HUES48 (cell line): ENCODE measurements around the gene KCNJ6.

ENCODE experiments used
- H3K27ac ChIP-seq: one replicate; pipeline ENCODE4 v1.7.0; 2013; ENCODE audit warnings: low read depth, low read length, inconsistent platforms
- H3K27me3 ChIP-seq: 2 replicates; pipeline ENCODE4 v1.6.1; 2013; ENCODE audit warnings: mild to moderate bottlenecking, low read length; ENCODE audit not compliant: control insufficient read depth, insufficient read depth
- H3K36me3 ChIP-seq: 2 replicates; pipeline ENCODE4 v1.6.1; 2013; ENCODE audit warnings: low read length; ENCODE audit not compliant: control insufficient read depth, insufficient read depth
- H3K4me1 ChIP-seq: 2 replicates; pipeline ENCODE4 v1.6.1; 2013; ENCODE audit warnings: mild to moderate bottlenecking, low read length; ENCODE audit not compliant: control insufficient read depth, insufficient read depth
- H3K4me3 ChIP-seq: 2 replicates; pipeline ENCODE4 v1.5.1; 2013; ENCODE audit warnings: mild to moderate bottlenecking, low read depth, low read length
- H3K9ac ChIP-seq: 2 replicates; pipeline ENCODE4 v1.6.1; 2013; ENCODE audit warnings: mild to moderate bottlenecking, low read depth, low read length, moderate library complexity
- H3K9me3 ChIP-seq: 2 replicates; pipeline ENCODE4 v1.6.1; 2013; ENCODE audit warnings: low read length; ENCODE audit not compliant: control insufficient read depth, insufficient read depth

KCNJ6 gene

GRCh38 chr21:37780991-37781983 is 135.0 kb downstream of the KCNJ6 start:
- Histone ChIP-seq H3K36me3 (no peaks in the 10 kb centered on the region), H3K9me3 (0 out of 2 replicates have a peak, but pooled peaks cover 5% of the 10 kb centered on the region), H3K27me3 (no peaks in the 10 kb centered on the region), H3K4me1 (no peaks in the 10 kb centered on the region), H3K9ac (no peak overlapping the region), H3K4me3 (no peak overlapping the region), H3K27ac (no peak overlapping the region)

GRCh38 chr21:37771181-37771580 is 145.1 kb downstream of the KCNJ6 start:
- peaks cover 6% of the 10 kb centered on the region; the same call in 1 of the 2 replicates for H3K4me1 ChIP-seq
- H3K27ac ChIP-seq: no peak overlapping the region
- H3K27me3 ChIP-seq: no peaks in the 10 kb centered on the region
- peaks cover 12% of the 10 kb centered on the region; the same call in 1 of the 2 replicates for H3K9me3 ChIP-seq
- H3K36me3 ChIP-seq: no peaks in the 10 kb centered on the region
- no peak overlapping the region for H3K4me3 ChIP-seq
- no peak overlapping the region for H3K9ac ChIP-seq

GRCh38 chr21:37770461-37770860 is 145.8 kb downstream of the KCNJ6 start:
- Histone ChIP-seq H3K4me3 (no peak overlapping the region), H3K9ac (no peak overlapping the region), H3K27ac (no peak overlapping the region), H3K9me3 (peaks cover 12% of the 10 kb centered on the region; the same call in 1 of the 2 replicates), H3K4me1 (peaks cover 6% of the 10 kb centered on the region; the same call in 1 of the 2 replicates), H3K36me3 (no peaks in the 10 kb centered on the region), H3K27me3 (no peaks in the 10 kb centered on the region)

- no peak overlapping the region for H3K27ac ChIP-seq
- H3K27me3 ChIP-seq: no peaks in the 10 kb centered on the region
- no peaks in the 10 kb centered on the region for H3K36me3 ChIP-seq
- H3K4me1 ChIP-seq: peaks cover 6% of the 10 kb centered on the region; the same call in 1 of the 2 replicates
- H3K9ac ChIP-seq: no peak overlapping the region
- H3K4me3 ChIP-seq: no peak overlapping the region
- H3K9me3 ChIP-seq: peaks cover 12% of the 10 kb centered on the region; the same call in 1 of the 2 replicates
These were observed 146.6 kb downstream of the KCNJ6 start for GRCh38 chr21:37769656-37770055.

GRCh38 chr21:37767984-37768383 is 148.3 kb downstream of the KCNJ6 start:
- Histone ChIP-seq H3K9ac (no peak overlapping the region), H3K9me3 (peaks cover 12% of the 10 kb centered on the region; the same call in 1 of the 2 replicates), H3K4me3 (no peak overlapping the region), H3K27me3 (no peaks in the 10 kb centered on the region), H3K4me1 (peaks cover 6% of the 10 kb centered on the region; the same call in 1 of the 2 replicates), H3K27ac (no peak overlapping the region), H3K36me3 (no peaks in the 10 kb centered on the region)

- Histone ChIP-seq H3K4me1 (peaks cover 6% of the 10 kb centered on the region; the same call in 1 of the 2 replicates), H3K9me3 (peaks cover 12% of the 10 kb centered on the region; the same call in 1 of the 2 replicates), H3K27me3 (no peaks in the 10 kb centered on the region), H3K36me3 (no peaks in the 10 kb centered on the region), H3K9ac (no peak overlapping the region), H3K27ac (no peak overlapping the region), H3K4me3 (no peak overlapping the region)
These were observed 150.1 kb downstream of the KCNJ6 start for GRCh38 chr21:37766129-37766528.

- Histone ChIP-seq H3K27me3 (no peaks in the 10 kb centered on the region), H3K9me3 (peaks cover 12% of the 10 kb centered on the region; the same call in 1 of the 2 replicates), H3K4me1 (peaks cover 6% of the 10 kb centered on the region; the same call in 1 of the 2 replicates), H3K36me3 (no peaks in the 10 kb centered on the region), H3K9ac (no peak overlapping the region), H3K27ac (no peak overlapping the region), H3K4me3 (no peak overlapping the region)
These were observed 150.9 kb downstream of the KCNJ6 start for GRCh38 chr21:37765221-37765900.

- Histone ChIP-seq H3K9ac (no peak overlapping the region), H3K36me3 (no peaks in the 10 kb centered on the region), H3K4me1 (peaks cover 2% of the 10 kb centered on the region; the same call in 1 of the 2 replicates), H3K27ac (no peak overlapping the region), H3K4me3 (no peak overlapping the region), H3K9me3 (peaks cover 12% of the 10 kb centered on the region; the same call in 1 of the 2 replicates), H3K27me3 (no peaks in the 10 kb centered on the region)
These were observed 151.6 kb downstream of the KCNJ6 start for GRCh38 chr21:37764691-37765090.

- peaks cover 12% of the 10 kb centered on the region; the same call in 1 of the 2 replicates for H3K9me3 ChIP-seq
- no peak overlapping the region for H3K9ac ChIP-seq
- no peaks in the 10 kb centered on the region for H3K36me3 ChIP-seq
- H3K27ac ChIP-seq: no peak overlapping the region
- H3K27me3 ChIP-seq: no peaks in the 10 kb centered on the region
- no peak overlapping the region for H3K4me3 ChIP-seq
- H3K4me1 ChIP-seq: no peaks in the 10 kb centered on the region
These were observed 153.0 kb downstream of the KCNJ6 start for GRCh38 chr21:37763298-37763697.

GRCh38 chr21:37762606-37763005 is 153.7 kb downstream of the KCNJ6 start:
- Histone ChIP-seq H3K4me1 (no peaks in the 10 kb centered on the region), H3K4me3 (no peak overlapping the region), H3K9me3 (peaks cover 12% of the 10 kb centered on the region; the same call in 1 of the 2 replicates), H3K9ac (no peak overlapping the region), H3K36me3 (no peaks in the 10 kb centered on the region), H3K27ac (no peak overlapping the region), H3K27me3 (no peaks in the 10 kb centered on the region)
